ENCODE data around the gene GRM4. TPM values are rescaled to one million over a fixed set of nuclear protein-coding genes. Genes with fewer than 3 reads are reported as not detected.

The GRM4 gene
- total RNA-seq, 4 donors from 2014 or later, result 0.19 TPM; not detected in 3

GRCh38 chr6:34128045-34128444 lies 17.8 kb downstream of the GRM4 start:
- WGBS, 2 donors, result 83 to 88% methylated on average over 13 of the region's 13 CpGs
- intact Hi-C loops (cut with DNase I; ENCODE audit: low total_unique reads), result no loop called here
- TF ChIP-seq POLR2A (IDR thresholded peaks at IDR 0.05), result no peak
- no peak for TF ChIP-seq CTCF (IDR thresholded peaks at IDR 0.05)
- no peak for DNase-seq (ENCODE audit: low spot score in 2 of 2)
- no peak overlapping the region for H3K4me3 ChIP-seq (ENCODE audit: low read depth, poor library complexity, severe bottlenecking)

- TF ChIP-seq POLR2A (IDR thresholded peaks at IDR 0.05) (no peak), CTCF (IDR thresholded peaks at IDR 0.05) (no peak)
- no peak for DNase-seq (ENCODE audit: low spot score in 2 of 2)
- no peak overlapping the region for H3K4me3 ChIP-seq (ENCODE audit: low read depth, poor library complexity, severe bottlenecking)
- 47 to 67% methylated on average over 3 of the region's 3 CpGs for WGBS, 2 donors
- intact Hi-C loops (cut with DNase I; ENCODE audit: low total_unique reads), result no loop called here
Observed at GRCh38 chr6:34126419-34126818, 19.5 kb downstream of the GRM4 start.

- H3K4me3 ChIP-seq (ENCODE audit: low read depth, poor library complexity, severe bottlenecking), result no peak overlapping the region
- 94% methylated on average over 3 of the region's 3 CpGs for WGBS, 2 donors
- no peak for DNase-seq (ENCODE audit: low spot score in 2 of 2)
- intact Hi-C loops (cut with DNase I; ENCODE audit: low total_unique reads), result no loop called here
- TF ChIP-seq POLR2A (IDR thresholded peaks at IDR 0.05) (no peak), CTCF (IDR thresholded peaks at IDR 0.05) (no peak)
Observed at GRCh38 chr6:34125939-34126338, 19.9 kb downstream of the GRM4 start.

- no peak for DNase-seq (ENCODE audit: low spot score in 2 of 2)
Observed at GRCh38 chr6:34120953-34121675, 24.8 kb downstream of the GRM4 start.

GRCh38 chr6:34115915-34116314 lies 30.0 kb downstream of the GRM4 start:
- WGBS, 2 donors, result 91 to 93% methylated on average over 11 of the region's 11 CpGs
- H3K4me3 ChIP-seq (ENCODE audit: low read depth, poor library complexity, severe bottlenecking), result no peak overlapping the region
- intact Hi-C loops (cut with DNase I; ENCODE audit: low total_unique reads), result loop anchor here (10.0 kb wide), 1 partner anchor 191 kb away; no protein-coding TSS in a partner anchor
- no peak for DNase-seq (ENCODE audit: low spot score in 2 of 2)
- TF ChIP-seq POLR2A (IDR thresholded peaks at IDR 0.05), result no peak

More at GRCh38 chr6:34120953-34121675, 24.8 kb downstream of the GRM4 start:
- intact Hi-C loops (cut with DNase I; ENCODE audit: low total_unique reads), result no loop called here
- TF ChIP-seq CTCF (IDR thresholded peaks at IDR 0.05) (no peak), POLR2A (IDR thresholded peaks at IDR 0.05) (no peak)
- WGBS, 2 donors, result 50 to 54% methylated on average over 11 to 13 of the region's 13 CpGs
- H3K4me3 ChIP-seq (ENCODE audit: low read depth, poor library complexity, severe bottlenecking), result no peak overlapping the region

- H3K4me3 ChIP-seq (ENCODE audit: low read depth, poor library complexity, severe bottlenecking), result no peak overlapping the region
- no peak for DNase-seq (ENCODE audit: low spot score in 2 of 2)
- 38 to 49% methylated on average over 10 of the region's 10 CpGs for WGBS, 2 donors
- TF ChIP-seq CTCF (IDR thresholded peaks at IDR 0.05), result no peak
- TF ChIP-seq POLR2A (IDR thresholded peaks at IDR 0.05), result no peak
- intact Hi-C loops (cut with DNase I; ENCODE audit: low total_unique reads), result loop anchor here (10.0 kb wide), 1 partner anchor 191 kb away; no protein-coding TSS in a partner anchor
Observed at GRCh38 chr6:34115403-34115795, 30.5 kb downstream of the GRM4 start.
